GDM1 (cell line): ENCODE data around the gene SLC35A2.
A peak's percentile ranks its signal among the peaks of the same experiment; 100 is the strongest.

Experiments used
- DNase-seq: peaks from one replicate; lab custom pipeline; 2025; lab: John Stamatoyannopoulos, UW

The SLC35A2 gene

DNA sequence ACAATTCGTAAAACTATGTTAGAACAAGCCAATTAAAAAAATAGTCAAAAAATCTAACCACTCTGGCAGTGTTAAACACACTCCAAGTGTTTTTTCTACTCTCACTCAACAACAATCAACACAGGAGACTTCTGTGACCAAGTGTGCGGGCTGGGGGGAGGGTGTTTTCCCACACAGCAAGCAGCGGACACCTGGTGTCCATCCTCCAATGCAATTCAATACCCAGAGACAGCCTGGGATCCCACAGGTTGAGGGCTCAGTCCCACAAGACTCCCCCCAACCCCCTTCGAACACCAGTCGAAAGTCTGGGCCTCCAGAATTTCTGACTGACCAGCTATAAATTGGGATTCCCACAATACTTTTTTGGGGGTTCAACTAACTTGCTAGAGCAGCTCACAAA is 15.7 kb upstream of the SLC35A2 start:
- DNase-seq: no peak

DNA sequence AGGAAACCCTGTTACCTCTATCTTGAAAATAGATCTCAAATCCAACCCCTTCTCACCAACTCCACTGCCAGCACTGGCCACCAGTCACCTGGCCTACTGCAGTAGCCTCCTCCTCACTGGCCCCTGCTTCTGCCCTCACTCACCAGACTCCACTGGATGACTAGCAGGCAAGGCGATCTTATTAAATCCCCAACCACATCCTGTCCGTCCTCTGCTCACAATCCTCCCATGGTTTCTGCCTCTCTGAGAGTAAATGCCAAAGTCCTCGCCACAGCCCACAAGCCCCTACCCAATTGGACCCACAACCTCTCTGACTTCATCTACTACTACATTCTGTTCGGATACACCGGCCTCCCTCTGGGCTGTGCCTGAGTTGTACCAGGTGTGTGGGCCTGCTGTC is 12.8 kb upstream of the SLC35A2 start:
- DNase-seq: no peak

DNA sequence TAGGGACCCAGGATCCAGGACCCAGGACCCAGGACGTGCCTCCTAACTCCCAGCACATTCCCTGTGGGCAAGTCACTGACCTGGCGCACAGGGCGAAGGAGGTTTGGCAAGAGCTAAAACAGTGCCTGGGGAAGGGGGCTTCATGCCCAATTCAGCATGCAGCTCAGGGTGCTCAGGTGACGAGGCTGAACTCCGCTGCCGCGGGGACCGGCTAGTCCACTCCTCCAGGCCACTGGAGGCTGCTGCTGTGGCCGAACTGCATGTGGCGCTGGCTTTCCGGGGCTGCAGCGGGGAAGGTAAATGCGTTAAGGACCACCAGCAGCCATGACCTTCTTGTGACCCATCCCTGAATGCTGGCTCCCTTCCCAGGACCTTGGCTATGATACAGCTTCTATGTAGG is 12.3 kb upstream of the SLC35A2 start:
- no peak for DNase-seq

DNA sequence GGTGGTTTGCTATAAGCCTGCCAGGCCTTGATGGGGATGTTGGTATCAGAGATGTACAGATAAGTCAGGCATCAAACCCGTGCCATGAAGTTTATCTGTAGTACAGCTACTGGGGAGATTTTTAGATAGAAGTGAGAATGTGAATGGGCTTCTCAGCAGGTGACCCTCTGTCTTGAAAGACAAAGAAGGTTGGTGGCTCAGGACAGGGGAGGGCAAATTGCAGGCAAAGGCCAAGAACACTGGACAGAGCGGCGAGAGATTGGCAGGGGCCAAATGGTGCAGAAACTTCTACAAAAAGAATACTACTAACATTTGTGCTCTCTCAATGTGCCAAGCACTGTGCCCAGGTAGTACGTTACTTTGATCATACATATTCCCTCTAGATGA is 9.3 kb upstream of the SLC35A2 start:
- no peak for DNase-seq

DNA sequence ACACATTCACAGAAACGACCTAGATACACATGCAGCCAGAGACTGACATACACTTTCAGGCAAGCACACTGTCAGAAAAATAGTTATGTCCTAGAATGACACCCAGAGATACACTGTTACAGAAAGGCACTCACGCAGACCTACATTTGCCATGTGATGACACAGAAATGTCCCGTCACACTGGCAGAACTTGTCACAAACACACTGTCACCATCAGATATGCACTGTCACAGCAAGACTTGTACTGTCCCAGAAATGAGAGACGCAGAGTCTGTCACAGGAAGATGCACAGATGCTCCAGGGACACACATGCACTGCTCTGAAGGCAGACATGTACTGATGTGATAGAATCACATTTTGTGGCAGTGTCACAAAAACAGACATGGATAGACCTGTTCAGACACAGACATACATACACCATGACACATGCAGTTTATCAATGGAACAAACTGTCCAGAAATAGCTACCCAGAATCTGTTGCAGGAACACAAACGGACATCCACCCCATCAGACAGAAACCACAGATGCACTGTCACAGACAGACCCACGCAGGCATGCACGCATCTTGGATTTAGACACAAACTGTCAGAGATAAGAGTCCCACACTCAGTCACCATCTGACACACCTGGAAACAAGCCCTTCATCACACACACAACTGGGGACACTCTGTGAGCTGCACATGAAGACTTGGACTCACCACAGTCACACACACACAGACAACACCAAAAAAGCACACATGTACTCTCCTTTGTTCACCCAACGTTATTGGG is 8.7 kb upstream of the SLC35A2 start:
- DNase-seq: no peak

GRCh38 chrX:48919360-48919841 is 8.0 kb upstream of the SLC35A2 start:
- DNase-seq: no peak

- DNase-seq: peak; percentile 85
Observed at GRCh38 chrX:48918643-48919340, 7.3 kb upstream of the SLC35A2 start, which contains the start of gene PIM2. PIM2 (minus strand) TSS chrX:48919024; CDS start chrX:48918834, 190 bp downstream.

- DNase-seq: no peak
Observed at GRCh38 chrX:48918301-48918642, 6.8 kb upstream of the SLC35A2 start.

DNA sequence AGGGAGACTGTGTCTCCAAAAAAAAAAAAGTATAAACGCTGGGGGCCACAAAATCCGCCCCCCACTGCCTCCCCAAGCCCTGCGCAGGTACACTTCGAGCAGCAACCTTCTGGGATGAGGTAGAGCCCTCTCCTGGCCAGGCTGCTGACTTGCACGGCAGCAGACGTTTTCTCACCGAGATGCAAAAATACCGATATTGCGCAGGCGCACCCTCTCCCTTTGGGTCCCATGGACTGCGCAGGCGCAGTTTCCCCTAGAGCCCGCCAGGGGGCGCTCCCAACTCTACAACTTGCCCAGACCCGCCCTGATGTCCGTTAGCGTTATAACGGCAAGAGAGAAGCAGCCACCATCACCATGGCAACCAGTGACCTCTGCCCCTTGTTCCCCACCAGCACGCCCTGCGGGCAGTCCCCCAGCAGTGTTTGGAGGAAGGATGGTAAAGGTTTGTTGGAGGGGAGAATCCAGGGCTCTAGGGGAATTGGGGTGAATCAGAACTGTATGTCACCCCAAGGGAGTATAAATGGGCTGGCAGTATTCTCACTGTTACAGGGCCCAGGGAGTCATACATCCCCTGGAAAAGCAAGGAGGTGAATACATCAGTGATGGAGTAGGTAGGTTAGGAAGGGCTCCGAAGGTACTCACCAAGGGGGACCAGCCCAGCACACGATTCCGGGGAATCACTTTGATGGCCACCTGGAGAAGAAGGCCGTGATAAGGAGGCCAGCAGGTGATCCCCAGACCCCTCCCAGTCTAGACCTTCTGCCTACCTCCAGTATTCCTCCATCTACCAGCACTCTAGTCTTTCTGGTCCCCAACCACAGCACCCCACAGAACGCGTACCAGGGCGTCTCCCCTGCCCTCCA is 5.9 kb upstream of the SLC35A2 start:
- peak; percentile 78 for DNase-seq

- no peak for DNase-seq
Observed at GRCh38 chrX:48914593-48915493, 3.4 kb upstream of the SLC35A2 start.

GRCh38 chrX:48913605-48914366 is 2.3 kb upstream of the SLC35A2 start:
- no peak for DNase-seq

- DNase-seq: no peak
Observed at GRCh38 chrX:48910926-48911411, 477 bp downstream of the SLC35A2 start.

GRCh38 chrX:48909703-48910294 is 1.6 kb downstream of the SLC35A2 start:
- no peak for DNase-seq

- DNase-seq: no peak
Observed at GRCh38 chrX:48908600-48908999, 2.8 kb downstream of the SLC35A2 start.

- no peak for DNase-seq
Observed at GRCh38 chrX:48905090-48905790, 6.2 kb downstream of the SLC35A2 start.

GRCh38 chrX:48904626-48905025 is 6.8 kb downstream of the SLC35A2 start:
- DNase-seq: no peak

GRCh38 chrX:48904180-48904579 is 7.3 kb downstream of the SLC35A2 start:
- no peak for DNase-seq

DNA sequence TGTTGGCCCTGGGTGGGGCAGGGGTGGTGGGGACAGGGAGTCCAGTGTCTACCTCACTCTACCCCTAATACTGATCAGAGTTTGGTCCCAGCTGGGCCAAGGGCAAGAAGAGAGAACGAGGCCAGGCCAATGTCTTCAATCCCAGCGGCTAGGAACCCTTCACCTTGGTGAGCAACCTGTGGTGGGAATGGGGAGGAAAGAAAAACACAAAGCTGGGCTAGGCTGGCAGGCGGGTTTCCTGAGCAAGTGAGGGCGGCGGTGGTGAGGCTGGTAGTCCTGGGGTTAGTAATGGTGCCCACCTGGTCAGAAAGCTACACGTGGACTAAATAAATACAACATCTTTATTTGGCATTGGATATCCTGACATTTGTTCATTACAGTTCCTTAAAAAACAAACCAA is 8.2 kb downstream of the SLC35A2 start:
- no peak for DNase-seq

DNA sequence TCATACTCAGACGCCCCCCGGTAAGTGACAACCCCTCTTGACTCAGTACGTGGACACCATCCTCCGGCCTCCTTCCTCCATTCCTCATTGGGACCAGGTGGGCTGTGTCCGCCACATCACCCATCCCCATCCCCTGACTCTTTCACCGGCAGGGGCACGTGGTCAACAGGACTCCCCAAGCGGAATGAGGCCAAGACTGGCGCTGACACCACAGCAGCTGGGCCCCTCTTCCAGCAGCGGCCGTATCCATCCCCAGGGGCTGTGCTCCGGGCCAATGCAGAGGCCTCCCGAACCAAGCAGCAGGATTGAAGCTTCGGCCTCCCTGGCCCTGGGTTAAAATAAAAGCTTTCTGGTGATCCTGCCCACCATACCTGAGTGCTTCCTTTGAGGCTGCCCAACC is 8.7 kb downstream of the SLC35A2 start:
- no peak for DNase-seq

- no peak for DNase-seq
Observed at GRCh38 chrX:48902135-48902534, 9.3 kb downstream of the SLC35A2 start.
